HK-2 (cell line): ENCODE data around the gene RMP24.
"Not testable (repeated sequence)": the region's sequence is repeated elsewhere in the genome, so short reads cannot be mapped to it uniquely, and the experiment has no call there.

Experiments
- DNase-seq: peaks from one replicate; pipeline ENCODE4 v3.0.0-alpha.2; 2018; ENCODE audit not compliant: unreplicated experiment

The RMP24 gene

DNA sequence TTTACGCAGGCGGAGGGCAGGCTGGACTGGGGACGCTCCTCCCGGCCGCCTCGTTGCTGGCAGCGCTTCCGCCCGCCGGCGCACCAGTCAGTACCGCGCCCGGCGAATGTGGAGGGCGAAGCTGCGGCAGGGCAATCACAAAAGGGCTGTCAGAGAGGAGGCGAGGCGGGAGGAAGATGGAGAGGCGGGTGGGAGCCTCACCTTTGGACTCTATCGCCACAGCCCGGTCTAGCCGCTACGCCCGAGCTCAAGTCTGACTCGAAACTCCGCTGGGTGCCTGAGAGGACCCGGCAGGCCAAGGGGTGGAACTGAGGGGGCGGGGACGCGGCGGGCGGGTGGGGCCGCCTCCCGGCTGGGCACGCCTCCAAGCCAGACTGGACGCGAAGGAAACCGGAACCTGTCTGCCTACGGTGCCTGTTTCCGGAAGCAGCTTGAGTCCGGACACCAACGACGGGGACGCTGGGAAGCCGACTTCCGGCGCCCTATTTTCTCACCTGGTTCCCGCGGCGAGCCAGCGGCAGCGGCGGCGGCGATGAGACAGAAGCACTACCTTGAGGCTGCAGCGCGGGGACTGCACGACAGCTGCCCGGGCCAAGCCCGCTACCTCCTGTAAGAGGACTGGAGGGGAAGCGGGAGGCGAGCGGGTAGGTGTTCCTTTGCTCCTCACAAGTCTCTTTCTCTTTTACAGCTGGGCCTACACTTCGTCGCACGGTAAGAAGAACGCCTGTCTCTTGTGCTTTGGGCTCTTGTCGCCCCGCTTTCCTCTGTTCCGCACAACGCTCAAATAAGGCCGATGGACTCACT, at the start of gene RMP24:
RMP24 (plus strand) TSS at position 483 of the 804 bp plus-strand sequence.
- DNase-seq, result peak; percentile 92

- no peak for DNase-seq
These were observed 48.4 kb upstream of the RMP24 start for GRCh38 chr18:35923939-35924684.

GRCh38 chr18:35926884-35927283, 45.6 kb upstream of the RMP24 start:
- DNase-seq, result no peak

DNA sequence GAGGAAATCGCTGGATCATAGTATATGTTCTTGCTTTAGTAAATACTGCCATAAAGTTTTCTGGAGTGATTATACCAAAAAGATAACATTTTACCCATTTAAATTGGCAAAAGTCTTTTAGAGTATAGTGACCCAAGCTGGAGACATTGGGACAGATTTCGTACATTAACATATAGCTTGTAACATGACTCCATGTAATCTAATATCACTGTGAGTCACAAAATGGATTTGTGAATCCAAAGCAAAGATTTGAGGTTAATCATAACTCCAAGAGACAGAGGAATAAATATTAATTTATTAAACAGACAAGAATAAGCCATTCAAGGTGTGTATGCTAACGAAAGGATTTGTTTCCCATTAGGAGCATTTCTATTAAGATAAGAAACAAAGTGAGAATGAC, 45.0 kb upstream of the RMP24 start:
- DNase-seq, result no peak

- peak; percentile 16 for DNase-seq
These were observed 38.5 kb upstream of the RMP24 start for GRCh38 chr18:35933982-35934381.

GRCh38 chr18:35934891-35935290, 37.6 kb upstream of the RMP24 start:
- no peak for DNase-seq

DNA sequence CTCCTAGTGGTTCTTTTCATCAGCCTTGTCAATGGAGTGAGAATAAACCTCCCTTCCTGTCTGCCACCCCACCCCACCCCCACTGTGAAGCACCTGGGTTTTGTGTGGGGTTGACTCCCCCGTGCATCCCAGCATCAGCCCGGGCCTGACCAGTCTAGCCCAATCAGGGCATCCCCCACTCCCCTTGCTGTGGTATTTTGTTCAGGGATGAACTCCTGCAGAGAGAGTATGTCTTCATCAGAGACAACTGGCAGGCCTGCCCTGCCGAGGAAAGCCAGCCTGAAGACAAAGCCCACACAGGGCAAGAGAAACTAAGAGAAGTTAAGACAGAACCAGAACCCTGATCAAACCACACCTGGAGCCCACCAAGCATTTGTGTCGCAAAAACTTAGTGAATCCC, 36.7 kb upstream of the RMP24 start:
- no peak for DNase-seq

GRCh38 chr18:35936951-35937350, 35.5 kb upstream of the RMP24 start:
- DNase-seq, result no peak

- no peak for DNase-seq
These were observed 34.3 kb upstream of the RMP24 start for GRCh38 chr18:35938158-35938557.

DNA sequence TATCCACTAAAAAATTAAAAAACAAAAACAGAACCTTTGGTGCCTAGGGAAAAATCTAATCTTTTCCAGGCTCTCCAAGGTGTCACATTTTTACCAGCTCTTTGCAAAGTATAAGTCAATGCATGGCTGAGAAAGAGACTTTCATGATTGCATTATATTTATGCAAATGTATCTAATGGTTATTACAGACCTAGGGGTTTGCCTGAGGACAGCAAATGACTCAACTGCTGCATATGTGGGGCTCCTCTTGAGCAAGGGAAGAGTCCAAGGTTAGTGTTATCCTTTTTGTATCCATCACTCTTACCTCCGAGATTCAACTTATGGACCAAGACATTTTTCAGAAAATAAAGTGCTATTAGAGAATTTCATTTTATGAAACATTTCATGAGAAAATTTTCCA, 33.9 kb upstream of the RMP24 start:
- DNase-seq, result no peak

DNA sequence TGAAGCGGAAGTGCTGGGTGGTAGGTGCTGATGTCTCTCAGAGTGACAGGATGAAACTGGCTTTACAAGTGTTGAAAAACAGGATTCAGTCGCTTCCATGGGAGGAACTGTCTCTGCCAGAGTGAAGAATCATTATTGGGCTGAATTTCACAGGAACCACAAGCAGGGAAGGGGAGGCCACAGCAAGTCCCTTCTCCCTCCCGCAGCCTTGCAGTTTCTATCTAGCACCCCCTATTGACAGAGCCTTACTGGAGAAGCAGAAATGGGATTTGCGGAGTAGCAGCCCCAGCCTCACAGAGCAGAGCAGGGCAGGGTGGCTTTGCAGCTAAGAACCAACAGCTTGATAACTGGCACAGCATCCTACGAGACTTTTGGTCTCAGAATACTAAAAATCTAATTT, 33.3 kb upstream of the RMP24 start:
- DNase-seq, result no peak

GRCh38 chr18:35941299-35941698, 31.2 kb upstream of the RMP24 start:
- no peak for DNase-seq

GRCh38 chr18:35942133-35942532, 30.3 kb upstream of the RMP24 start:
- DNase-seq, result no peak

DNA sequence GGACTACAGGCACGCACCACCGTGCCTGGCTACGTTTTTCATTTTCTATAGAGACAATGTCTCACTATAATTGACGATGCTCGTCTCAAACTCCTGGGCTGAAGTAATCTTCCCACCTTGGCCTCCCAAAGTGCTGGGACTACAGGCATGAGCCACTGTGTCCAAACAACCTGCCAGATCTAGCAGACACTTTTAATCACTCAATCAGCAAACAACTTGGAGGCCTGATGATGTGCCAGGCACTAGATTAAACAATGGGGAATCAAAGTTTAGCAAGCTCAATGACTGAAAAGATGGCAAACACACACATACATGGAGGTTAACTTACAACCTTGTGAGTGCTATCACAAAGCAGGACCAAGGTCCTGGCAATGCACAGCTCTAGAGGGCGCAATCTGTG, 29.8 kb upstream of the RMP24 start:
- no peak for DNase-seq

- no peak for DNase-seq
These were observed 24.4 kb upstream of the RMP24 start for GRCh38 chr18:35948080-35948479.

GRCh38 chr18:35949090-35949489, 23.4 kb upstream of the RMP24 start:
- DNase-seq, result no peak

DNA sequence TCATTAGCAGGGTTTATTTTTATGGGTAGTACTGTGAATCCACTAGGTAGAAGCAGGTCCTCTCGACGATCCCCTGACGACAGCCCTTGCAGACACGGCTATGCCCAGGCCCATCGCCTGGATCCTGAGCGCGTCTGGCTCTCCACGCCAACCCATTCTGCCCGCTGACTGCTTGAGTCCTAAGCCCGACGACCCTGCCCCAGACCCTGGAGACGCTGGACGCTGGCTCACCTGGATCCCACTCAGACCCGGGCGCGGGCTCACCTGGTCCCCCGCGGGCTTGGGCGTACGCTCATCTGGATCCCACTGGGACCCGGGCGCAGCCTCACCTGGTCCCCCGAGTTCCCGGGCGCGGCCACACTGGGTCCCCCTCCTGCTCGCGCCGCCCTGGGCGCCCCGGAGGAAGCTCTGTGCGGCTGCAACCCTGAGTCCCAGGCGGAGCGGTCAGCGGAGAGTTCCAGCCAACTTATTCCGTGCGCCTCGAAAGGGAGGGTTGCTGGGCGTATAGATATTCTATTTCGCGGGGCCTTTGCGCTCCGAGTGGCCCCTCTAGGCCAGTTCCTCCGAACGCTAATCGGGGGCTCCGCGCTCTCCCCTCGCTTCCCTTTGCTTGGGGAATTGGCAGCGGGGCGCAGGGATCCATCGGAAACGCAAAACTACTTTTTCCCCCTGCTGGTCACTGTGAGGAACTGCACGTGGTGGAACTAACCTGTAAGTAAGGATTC, 22.4 kb upstream of the RMP24 start:
- peak; percentile 25 for DNase-seq

GRCh38 chr18:35950628-35950982, 21.9 kb upstream of the RMP24 start:
- DNase-seq, result no peak

DNA sequence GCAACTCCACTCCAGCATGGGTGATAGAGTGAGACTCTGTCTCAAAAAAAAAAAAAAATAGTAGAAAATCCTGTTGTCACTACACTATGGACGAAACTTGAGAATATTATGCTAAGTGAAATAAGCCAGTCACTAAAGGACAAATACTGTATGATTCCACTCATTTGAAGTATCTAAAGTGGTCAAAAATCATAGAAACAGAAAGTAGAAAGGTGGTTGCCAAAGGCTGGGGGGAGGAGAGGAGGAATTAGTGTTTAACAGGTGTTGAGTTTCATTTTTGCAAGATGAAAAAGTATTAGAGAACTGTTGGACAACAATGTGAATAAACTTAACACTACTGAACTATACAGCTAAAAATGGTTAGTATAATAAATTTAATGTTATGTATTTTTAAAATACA, 18.8 kb upstream of the RMP24 start:
- no peak for DNase-seq

DNA sequence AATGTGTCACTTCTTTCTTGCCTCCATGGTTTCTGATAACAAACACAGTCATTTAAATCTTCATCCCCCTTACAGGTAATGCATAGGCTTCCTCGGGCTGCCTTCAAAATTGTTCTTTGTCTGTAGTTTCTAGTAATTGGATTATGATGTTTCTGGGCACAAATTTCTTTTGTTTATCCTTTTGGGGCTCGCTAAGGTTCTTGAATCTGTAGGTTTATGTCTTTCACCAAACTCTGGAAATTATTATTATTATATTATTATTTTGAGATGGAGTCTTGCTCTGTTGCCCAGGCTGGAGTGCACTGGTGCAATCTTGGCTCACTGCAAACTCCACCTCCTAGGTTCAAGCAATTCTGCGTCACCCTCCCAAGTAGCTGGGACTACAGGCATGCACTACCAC, 16.3 kb upstream of the RMP24 start:
- DNase-seq, result no peak

- no peak for DNase-seq
These were observed 10.2 kb upstream of the RMP24 start for GRCh38 chr18:35962320-35962719.

DNA sequence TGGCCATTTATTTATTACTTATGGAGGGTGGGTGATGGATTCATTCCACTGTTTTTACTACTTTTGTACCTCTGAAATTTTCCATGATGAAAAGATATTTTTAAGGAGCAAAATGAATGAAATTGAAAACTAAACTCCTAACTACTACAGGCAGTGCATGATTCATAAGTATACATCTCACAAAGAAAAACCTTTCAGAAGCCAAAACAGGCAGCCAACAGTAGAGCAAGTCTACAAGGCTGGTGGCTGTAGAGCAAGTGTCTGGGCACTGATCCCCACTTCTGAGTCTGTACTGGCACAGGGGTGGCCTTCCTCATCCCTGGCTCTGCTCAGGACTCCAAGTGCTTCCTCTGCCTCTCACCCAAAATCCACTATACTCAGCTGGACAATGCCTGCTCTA, 8.2 kb upstream of the RMP24 start:
- DNase-seq, result no peak

- DNase-seq, result not testable (repeated sequence)
These were observed 4.6 kb upstream of the RMP24 start for GRCh38 chr18:35967866-35968265.
